Fibroblast of villous mesenchyme (primary cell): ENCODE data around the gene EGFLAM. TPM values are rescaled to one million over a fixed set of nuclear protein-coding genes. Genes with fewer than 3 reads are reported as not detected.
"Not testable (repeated sequence)": the region's sequence is repeated elsewhere in the genome, so short reads cannot be mapped to it uniquely, and the experiment has no call there.

Experiments
- DNase-seq: peaks from one replicate; pipeline ENCODE4 v3.0.0-alpha.2; 2010; ENCODE audit warnings: low read depth
- H3K4me3 ChIP-seq: 2 replicates; pipeline ENCODE4 v1.5.1; 2011; ENCODE audit warnings: low read depth, mild to moderate bottlenecking, low read length
- CTCF ChIP-seq: IDR thresholded peaks from 2 replicates; pipeline ENCODE4 v1.5.1; 2012; ENCODE audit warnings: low read depth, mild to moderate bottlenecking, low read length; ENCODE audit not compliant: insufficient read depth
- total RNA-seq: library from RNA; depleted of rRNA; stranded (reverse); fragments of >200 nt; gene quantifications from 2 replicates; pipeline ENCODE4 v1.2.3, GENCODE V29; 2012

The EGFLAM gene
- total RNA-seq, 1 donor = 3.0 TPM

- H3K4me3 ChIP-seq = no peak overlapping the region
- no peak for DNase-seq
- no peak for TF ChIP-seq CTCF
These were observed 61.1 kb downstream of the EGFLAM start for GRCh38 chr5:38319491-38319890.

GRCh38 chr5:38321978-38322377 is 63.6 kb downstream of the EGFLAM start:
- no peak overlapping the region for H3K4me3 ChIP-seq
- no peak for TF ChIP-seq CTCF
- DNase-seq = no peak

- DNase-seq = peak; percentile 71
- no peak overlapping the region for H3K4me3 ChIP-seq
- TF ChIP-seq CTCF = no peak
These were observed 65.4 kb downstream of the EGFLAM start for GRCh38 chr5:38323645-38324295.

- no peak overlapping the region for H3K4me3 ChIP-seq
- TF ChIP-seq CTCF = no peak
- no peak for DNase-seq
These were observed 70.9 kb downstream of the EGFLAM start for GRCh38 chr5:38329132-38329715.

- TF ChIP-seq CTCF = no peak
- no peak overlapping the region for H3K4me3 ChIP-seq
- DNase-seq = no peak
These were observed 71.8 kb downstream of the EGFLAM start for GRCh38 chr5:38330207-38330606.

- no peak for TF ChIP-seq CTCF
- no peak overlapping the region for H3K4me3 ChIP-seq
- DNase-seq = no peak
These were observed 73.5 kb downstream of the EGFLAM start for GRCh38 chr5:38331831-38332230.

GRCh38 chr5:38333181-38333580 is 74.8 kb downstream of the EGFLAM start:
- H3K4me3 ChIP-seq, DNase-seq: not testable (repeated sequence)
